H1 (cell line): ENCODE results near the gene HSPBAP1. TPM values are rescaled to one million over a fixed set of nuclear protein-coding genes. Genes with fewer than 3 reads are reported as not detected.

ENCODE experiments used
- CTCF ChIA-PET: fragments of 300-600 bp; sonication (Branson Sonifier 250); formaldehyde crosslinking; loops from one replicate; lab custom pipeline; 2021; ENCODE audit not compliant: partially characterized antibody; lab: Charles Lee
- POLR2A ChIA-PET: fragments of 300-600 bp; sonication (Branson Sonifier 250); formaldehyde crosslinking; loops from one replicate; lab custom pipeline; 2021; ENCODE audit warnings: inconsistent platforms; ENCODE audit not compliant: partially characterized antibody; lab: Charles Lee
- DNase-seq, 2 experiments: peaks; one replicate each; pipeline versions ENCODE4 v3.0.0 to v3.0.0-alpha.2; 2010 to 2022; ENCODE audit warnings: low spot score in 2 of 2, low read depth in 1 of 2, mixed read lengths in 1 of 2
- FAIRE-seq: peaks from 2 replicates; lab custom pipeline; 2011; peaks lifted over from hg19 to GRCh38; lab: Jason Lieb, UNC
- H2AFZ ChIP-seq: 2 replicates; pipeline ENCODE4 v1.8.1; 2012; ENCODE audit warnings: low read length, inconsistent platforms
- H2AK5ac ChIP-seq: 2 replicates; pipeline ENCODE4 v1.6.1; 2013; ENCODE audit warnings: low read depth, low read length
- H2BK120ac ChIP-seq: replicated peaks from 2 replicates; pipeline ENCODE3; 2013; ENCODE audit warnings: low read depth, low read length, inconsistent platforms
- H2BK12ac ChIP-seq: 2 replicates; pipeline ENCODE4 v1.6.1; 2013; ENCODE audit warnings: low read depth, low read length
- H2BK15ac ChIP-seq: 2 replicates; pipeline ENCODE4 v1.6.1; 2013; ENCODE audit warnings: low read length
- H2BK20ac ChIP-seq: 2 replicates; pipeline ENCODE4 v1.6.1; 2013; ENCODE audit warnings: low read length
- H2BK5ac ChIP-seq: 2 replicates; pipeline ENCODE4 v1.6.1; 2013; ENCODE audit warnings: low read depth, low read length
- H3K14ac ChIP-seq: 2 replicates; pipeline ENCODE4 v1.6.1; 2013; ENCODE audit warnings: inconsistent platforms; ENCODE audit not compliant: insufficient read length
- H3K18ac ChIP-seq: 2 replicates; pipeline ENCODE4 v1.6.1; 2013; ENCODE audit warnings: low read length; ENCODE audit errors: extremely low read depth
- H3K23ac ChIP-seq: 2 replicates; pipeline ENCODE4 v1.6.1; 2013; ENCODE audit warnings: inconsistent platforms; ENCODE audit not compliant: insufficient read length
- H3K23me2 ChIP-seq: 2 replicates; pipeline ENCODE4 v1.6.1; 2013; ENCODE audit warnings: low read depth, low read length
- H3K27ac ChIP-seq: 2 replicates; pipeline ENCODE4 v1.6.1; 2011; ENCODE audit warnings: low read depth, low read length, inconsistent platforms
- H3K27me3 ChIP-seq, 4 experiments: replicated peaks in 1 of 4; 1 replicate in 1 of 4; 2 replicates in 3 of 4; pipeline versions ENCODE4 v1.6.1 to v1.8.1; 2011 to 2013; ENCODE audit warnings: low read length in 3 of 4, mild to moderate bottlenecking in 3 of 4, inconsistent platforms in 2 of 4, mixed read lengths in 2 of 4, moderate library complexity in 1 of 4; ENCODE audit not compliant: control insufficient read depth in 3 of 4, insufficient read depth in 3 of 4; ENCODE audit errors: extremely low read depth in 1 of 4
- H3K36me3 ChIP-seq, 4 experiments: 2 replicates each; pipeline versions ENCODE4 v1.6.1 to v1.8.1; 2011 to 2013; ENCODE audit warnings: mild to moderate bottlenecking in 4 of 4, low read length in 3 of 4, moderate library complexity in 2 of 4, control low read depth in 1 of 4, inconsistent platforms in 1 of 4; ENCODE audit not compliant: insufficient read depth in 4 of 4, control insufficient read depth in 2 of 4
- H3K4ac ChIP-seq: replicated peaks from 2 replicates; pipeline ENCODE3; 2013; ENCODE audit warnings: low read length, low read depth, mixed read lengths, inconsistent platforms; ENCODE audit not compliant: insufficient read length
- H3K4me1 ChIP-seq, 4 experiments: replicated peaks in 1 of 4; 1 replicate in 1 of 4; 2 replicates in 3 of 4; pipeline versions ENCODE4 v1.6.1 to v1.8.1; 2011 to 2013; ENCODE audit warnings: low read length in 3 of 4, inconsistent platforms in 2 of 4, mixed read lengths in 1 of 4; ENCODE audit not compliant: insufficient read depth in 4 of 4, control insufficient read depth in 3 of 4
- H3K4me2 ChIP-seq, 2 experiments: 2 replicates each; pipeline versions ENCODE4 v1.6.1 to v1.8.1; 2011 to 2013; ENCODE audit warnings: low read depth in 2 of 2, low read length in 2 of 2, control low read depth in 1 of 2, inconsistent platforms in 1 of 2, mild to moderate bottlenecking in 1 of 2; ENCODE audit not compliant: insufficient read depth in 1 of 2
- H3K4me3 ChIP-seq, 4 experiments: fragments of 200-600, 300-600 bp in 1 of 4; sonication (generic), shearing (Covaris generic), sonication (Bioruptor Twin) in 1 of 4; 2 replicates each; pipeline versions ENCODE4 v1.5.1 to v1.8.1; 2011 to 2016; ENCODE audit warnings: low read length in 4 of 4, low read depth in 3 of 4, control low read depth in 2 of 4, inconsistent platforms in 2 of 4, mild to moderate bottlenecking in 2 of 4, mixed read lengths in 1 of 4, moderate library complexity in 1 of 4; ENCODE audit not compliant: insufficient read depth in 2 of 4; ENCODE audit errors: extremely low read depth in 1 of 4
- H3K56ac ChIP-seq: replicated peaks from 2 replicates; pipeline ENCODE3; 2013; ENCODE audit warnings: low read depth, mild to moderate bottlenecking, mixed read lengths, low read length, inconsistent platforms; ENCODE audit not compliant: insufficient read length
- H3K79me1 ChIP-seq: 2 replicates; pipeline ENCODE4 v1.6.1; 2013; ENCODE audit warnings: low read depth, low read length, control low read depth
- H3K79me2 ChIP-seq, 2 experiments: 2 replicates each; pipeline versions ENCODE4 v1.6.1 to v1.8.1; 2012 to 2013; ENCODE audit warnings: low read length in 2 of 2, mild to moderate bottlenecking in 2 of 2, inconsistent platforms in 1 of 2; ENCODE audit not compliant: insufficient read depth in 2 of 2, control insufficient read depth in 1 of 2
- H3K9ac ChIP-seq, 4 experiments: replicated peaks in 1 of 4; 1 replicate in 1 of 4; 2 replicates in 3 of 4; pipeline versions ENCODE4 v1.6.1 to v1.8.1; 2011 to 2013; ENCODE audit warnings: low read depth in 3 of 4, low read length in 3 of 4, control low read depth in 2 of 4, mild to moderate bottlenecking in 2 of 4, moderate library complexity in 2 of 4, inconsistent platforms in 1 of 4; ENCODE audit errors: extremely low read depth in 1 of 4
- H3K9me3 ChIP-seq, 2 experiments: 2 replicates each; pipeline versions ENCODE4 v1.6.1 to v1.8.1; 2012 to 2013; ENCODE audit warnings: mild to moderate bottlenecking in 2 of 2, moderate library complexity in 2 of 2, control low read depth in 1 of 2, inconsistent platforms in 1 of 2, low read depth in 1 of 2, low read length in 1 of 2, mixed read lengths in 1 of 2; ENCODE audit not compliant: insufficient read depth in 2 of 2
- H4K20me1 ChIP-seq, 2 experiments: replicated peaks in 1 of 2; 2 replicates each; pipeline versions ENCODE3 to v1.8.1; 2011 to 2013; ENCODE audit warnings: inconsistent platforms in 2 of 2, low read length in 2 of 2, mild to moderate bottlenecking in 1 of 2; ENCODE audit not compliant: insufficient read depth in 2 of 2, control insufficient read depth in 1 of 2
- H4K5ac ChIP-seq: 2 replicates; pipeline ENCODE4 v1.6.1; 2013; ENCODE audit warnings: low read length, low read depth, mixed read lengths, inconsistent platforms; ENCODE audit not compliant: insufficient read length
- H4K8ac ChIP-seq: 2 replicates; pipeline ENCODE4 v1.8.0; 2013; ENCODE audit warnings: mild to moderate bottlenecking, moderate library complexity, low read length, inconsistent platforms; ENCODE audit not compliant: insufficient read depth; ENCODE audit errors: extremely low read depth
- H4K91ac ChIP-seq: replicated peaks from 2 replicates; pipeline ENCODE3; 2013; ENCODE audit warnings: low read length, mixed read lengths, inconsistent platforms; ENCODE audit not compliant: insufficient read length
- E2F6 ChIP-seq: IDR thresholded peaks from 2 replicates; pipeline ENCODE4 v1.6.1; 2012; ENCODE audit warnings: inconsistent platforms
- JUND ChIP-seq: IDR thresholded peaks from 2 replicates; pipeline ENCODE4 v1.6.1; 2011; ENCODE audit warnings: mild to moderate bottlenecking, improper control_type of control experiment, low read length
- KDM1A ChIP-seq: fragments of 200-600, 300-600 bp; sonication (generic); IDR thresholded peaks from 2 replicates; pipeline ENCODE4 v1.7.1; 2016; ENCODE audit warnings: mild to moderate bottlenecking, low read length, borderline replicate concordance
- POU5F1 ChIP-seq: IDR thresholded peaks from 2 replicates; pipeline ENCODE4 v1.6.1; 2011; ENCODE audit warnings: low read depth, mild to moderate bottlenecking, low read length, moderate library complexity
- RXRA ChIP-seq: IDR thresholded peaks from 2 replicates; pipeline ENCODE4 v1.6.1; 2011; ENCODE audit warnings: low read depth, mild to moderate bottlenecking, low read length, moderate library complexity; ENCODE audit not compliant: insufficient read depth
- SAP30 ChIP-seq: fragments of 300-600 bp; sonication (generic); IDR thresholded peaks from 2 replicates; pipeline ENCODE4 v1.7.1; 2012; ENCODE audit warnings: low read length, moderate library complexity, mild to moderate bottlenecking, inconsistent platforms; ENCODE audit not compliant: insufficient read depth, insufficient replicate concordance
- SIX5 ChIP-seq: IDR thresholded peaks from 2 replicates; pipeline ENCODE4 v1.6.1; 2011; ENCODE audit warnings: mild to moderate bottlenecking, low read depth, low read length
- TEAD4 ChIP-seq: IDR thresholded peaks from 2 replicates; pipeline ENCODE4 v1.6.1; 2012; ENCODE audit warnings: low read depth, low read length, inconsistent platforms, mixed read lengths
- WGBS, 2 experiments: shearing (Covaris generic) in 1 of 2; methylation state at CpG; one replicate each; pipeline versions ENCODE4 v1.1.6 to v1.1.7; 2013 to 2015; ENCODE audit warnings: low lambda C conversion rate in 2 of 2, mixed read lengths in 2 of 2, inconsistent platforms in 1 of 2, low coverage in 1 of 2, missing lambda C conversion rate in 1 of 2; ENCODE audit not compliant: insufficient replicate concordance in 2 of 2, insufficient coverage in 1 of 2, insufficient read length in 1 of 2; ENCODE audit errors: extremely low coverage in 1 of 2, missing lambda C conversion rate in 1 of 2; 5-methylcytosine and 5-hydroxymethylcytosine counted together
- polyA plus RNA-seq, 7 experiments: library from polyadenylated mRNA; depleted of rRNA in 3 of 7; stranded (reverse) in 5 of 7; unstranded in 2 of 7; fragments of >200 nt in 5 of 7; fragments of 200-250 nt in 2 of 7; gene quantifications; 1 replicate in 5 of 7; 2 replicates in 1 of 7; 4 replicates in 1 of 7; pipeline versions ENCODE4 v1.2.1 to v1.2.3, GENCODE V29; 2011 to 2013; ENCODE audit warnings: missing spikeins in 2 of 7, mixed read lengths in 2 of 7
- total RNA-seq: library from RNA; stranded (reverse); fragmentation: NEBNext Ultra II Directional; extraction: Animal tissue kit (Norgen Biotek cat#: 25700); gene quantifications from 2 replicates; pipeline ENCODE4 v1.2.1, GENCODE V29; 2021
- TF ChIP-seq, protein P1 (sequence below), 3 experiments: IDR thresholded peaks; 1 replicate in 2 of 3; 2 replicates in 1 of 3; pipeline versions ENCODE4 v1.5.1 to v1.6.1; 2011; ENCODE audit warnings: low read length in 3 of 3, mild to moderate bottlenecking in 3 of 3, inconsistent platforms in 2 of 3, low read depth in 1 of 3, moderate library complexity in 1 of 3; ENCODE audit not compliant: insufficient read depth in 1 of 3; ENCODE audit errors: control extremely low read depth in 1 of 3

HSPBAP1 gene
- total and polyA plus RNA-seq, 2 of the 8 experiments (the other 6 are each of a cell fraction or from before 2014, with no cell fraction given), result 7.5 to 8.3 TPM

- Histone ChIP-seq H3K4ac (no peak overlapping the region), H2BK12ac (no peak overlapping the region), H3K36me3 (peaks cover 0 to 6% (median 0%) of the 10 kb centered on the region in 4 experiments; a peak in 4 of 8 replicates), H3K56ac (no peak overlapping the region), H2AFZ (no peak overlapping the region), H4K91ac (no peak overlapping the region), H4K8ac (no peak overlapping the region), H3K4me3 (no peak overlapping the region), H2BK120ac (no peak overlapping the region), H3K23ac (no peak overlapping the region), H3K27me3 (no peaks in the 10 kb centered on the region), H3K27ac (no peak overlapping the region), H2BK15ac (no peak overlapping the region), H2BK5ac (no peak overlapping the region), H2BK20ac (no peak overlapping the region), H3K9me3 (peaks cover 0 to 5% of the 10 kb centered on the region in 2 experiments; a peak in 2 of 4 replicates), H4K5ac (no peak overlapping the region), H3K79me2 (no peaks in the 10 kb centered on the region), H4K20me1 (no peaks in the 10 kb centered on the region), H3K4me1 (peaks cover 0 to 4% (median under 1%) of the 10 kb centered on the region in 4 experiments; a peak in 2 of 7 replicates), H3K18ac (no peak overlapping the region), H3K4me2 (no peak overlapping the region), H3K79me1 (no peaks in the 10 kb centered on the region), H3K23me2 (no peaks in the 10 kb centered on the region; the same call in 1 of the 2 replicates), H3K14ac (no peak overlapping the region), H3K9ac (no peak overlapping the region), H2AK5ac (no peak overlapping the region)
- DNase-seq (no peak), FAIRE-seq (no peak)
- CTCF ChIA-PET, result no interaction called here
- POLR2A ChIA-PET, result interaction anchor here (1.3 kb wide), 1 partner anchor 17 kb away, joined by 6 read pairs; the partner anchor contains the start of gene HSPBAP1
- WGBS, 2 experiments, result 71% methylated on average over 5 of the region's 5 CpGs; no CpG with 5 or more reads in 1 of the 2 experiments
- no peak for TF ChIP-seq RXRA
- TF ChIP-seq KDM1A, result no peak
- no peak for TF ChIP-seq SIX5
- no peak for TF ChIP-seq TEAD4
- TF ChIP-seq SAP30, result no peak
- TF ChIP-seq POU5F1, result no peak
- TF ChIP-seq JUND, result no peak
- TF ChIP-seq E2F6, result no peak
- TF ChIP-seq, protein P1, sequence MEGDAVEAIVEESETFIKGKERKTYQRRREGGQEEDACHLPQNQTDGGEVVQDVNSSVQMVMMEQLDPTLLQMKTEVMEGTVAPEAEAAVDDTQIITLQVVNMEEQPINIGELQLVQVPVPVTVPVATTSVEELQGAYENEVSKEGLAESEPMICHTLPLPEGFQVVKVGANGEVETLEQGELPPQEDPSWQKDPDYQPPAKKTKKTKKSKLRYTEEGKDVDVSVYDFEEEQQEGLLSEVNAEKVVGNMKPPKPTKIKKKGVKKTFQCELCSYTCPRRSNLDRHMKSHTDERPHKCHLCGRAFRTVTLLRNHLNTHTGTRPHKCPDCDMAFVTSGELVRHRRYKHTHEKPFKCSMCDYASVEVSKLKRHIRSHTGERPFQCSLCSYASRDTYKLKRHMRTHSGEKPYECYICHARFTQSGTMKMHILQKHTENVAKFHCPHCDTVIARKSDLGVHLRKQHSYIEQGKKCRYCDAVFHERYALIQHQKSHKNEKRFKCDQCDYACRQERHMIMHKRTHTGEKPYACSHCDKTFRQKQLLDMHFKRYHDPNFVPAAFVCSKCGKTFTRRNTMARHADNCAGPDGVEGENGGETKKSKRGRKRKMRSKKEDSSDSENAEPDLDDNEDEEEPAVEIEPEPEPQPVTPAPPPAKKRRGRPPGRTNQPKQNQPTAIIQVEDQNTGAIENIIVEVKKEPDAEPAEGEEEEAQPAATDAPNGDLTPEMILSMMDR (IDR thresholded peaks at IDR 0.05; ENCODE audit: control extremely low read depth in 1 of 3, insufficient read depth in 1 of 3, low read depth in 1 of 3, low read length in 3 of 3), result no peak
Measured at GRCh38 chr3:122776675-122777468, 16.8 kb downstream of the HSPBAP1 start.
